Testis (tissue), 3 donors: ENCODE measurements around the gene TDRD10. TPM values are rescaled to one million over a fixed set of nuclear protein-coding genes. Genes with fewer than 3 reads are reported as not detected.

Experiments
- DNase-seq: peaks from one replicate; pipeline ENCODE4 v3.0.0-alpha.2; 2019
- H3K27ac ChIP-seq, 2 donors: fragments of 200-600 bp; sonication (generic); one replicate each; pipeline ENCODE4 v1.5.1; 2019
- H3K27me3 ChIP-seq: fragments of 200-600 bp; sonication (generic); one replicate; pipeline ENCODE4 v1.5.1; 2019
- H3K36me3 ChIP-seq: fragments of 200-600 bp; sonication (generic); one replicate; pipeline ENCODE4 v1.5.1; 2017; ENCODE audit warnings: low read depth; ENCODE audit errors: missing control alignments
- H3K4me1 ChIP-seq: fragments of 200-600 bp; sonication (generic); one replicate; pipeline ENCODE4 v1.5.1; 2019
- H3K4me3 ChIP-seq, 2 donors: fragments of 200-600 bp; sonication (generic); one replicate each; pipeline ENCODE4 v1.5.1; 2017 to 2019
- H3K9me3 ChIP-seq: fragments of 200-600 bp; sonication (generic); one replicate; pipeline ENCODE4 v1.5.1; 2017
- CTCF ChIP-seq, 3 experiments: fragments of 450-650 bp in 2 of 3; fragments of 200-600 bp in 1 of 3; sonication (generic) in 1 of 3; IDR thresholded peaks; one replicate each; pipeline ENCODE4 v1.5.1; 2016 to 2019; ENCODE audit warnings: antibody characterized with exemption in 3 of 3, mild to moderate bottlenecking in 2 of 3, moderate library complexity in 1 of 3
- POLR2A ChIP-seq: fragments of 450-650 bp; IDR thresholded peaks from one replicate; pipeline ENCODE4 v1.6.1; 2017; ENCODE audit warnings: antibody characterized with exemption, mild to moderate bottlenecking, moderate library complexity
- WGBS, 2 donors: methylation state at CpG; one replicate each; pipeline ENCODE4 v1.1.5; 2018; 5-methylcytosine and 5-hydroxymethylcytosine counted together
- intact Hi-C: fragments of 100-400 bp; cut with DNase I; formaldehyde crosslinking; loops from one replicate; pipeline ENCODE4 v1.15.1; 2023; ENCODE audit warnings: low total_unique reads
- polyA plus RNA-seq: library from polyadenylated mRNA; stranded (reverse); fragments of 350-450 nt; fragmentation: Illumina TruSeq; extraction: RNeasy Lipid Tissue Mini Kit (QIAGEN cat#74804); gene quantifications from one replicate; pipeline ENCODE4 v1.2.3, GENCODE V29; 2014; ENCODE audit warnings: low read depth, low replicate concordance; ENCODE audit not compliant: insufficient read depth
- total RNA-seq, 2 donors: library from RNA; depleted of rRNA; stranded (reverse); fragments of >200 nt; gene quantifications; one replicate each; pipeline ENCODE4 v1.2.3, GENCODE V29; 2016

Gene TDRD10
- total and polyA plus RNA-seq, 3 donors from 2014 or later = 50.9 to 123 (median 60.3) TPM

GRCh38 chr1:154571244-154571963, 69.4 kb downstream of the TDRD10 start:
- Histone ChIP-seq H3K4me1 (peaks cover 6% of the 10 kb centered on the region), H3K4me3 (peak overlapping the region in 1 of 2 donors; percentile 17), H3K9me3 (no peaks in the 10 kb centered on the region), H3K27me3 (no peaks in the 10 kb centered on the region), H3K36me3 (no peaks in the 10 kb centered on the region), H3K27ac (no peak overlapping the region)
- intact Hi-C loops = no loop called here
- 76 to 85% methylated on average over 45 to 59 of the region's 59 CpGs for WGBS, 2 donors
- DNase-seq = no peak
- TF ChIP-seq CTCF (IDR thresholded peaks at IDR 0.05) = no peak
- TF ChIP-seq POLR2A = no peak

GRCh38 chr1:154571964-154572288, 69.9 kb downstream of the TDRD10 start:
- Histone ChIP-seq H3K9me3 (no peaks in the 10 kb centered on the region), H3K27me3 (no peaks in the 10 kb centered on the region), H3K4me1 (peaks cover 6% of the 10 kb centered on the region), H3K4me3 (peak overlapping the region in 1 of 2 donors; percentile 17), H3K27ac (no peak overlapping the region), H3K36me3 (no peaks in the 10 kb centered on the region)
- DNase-seq = no peak
- WGBS, 2 donors = 70 to 83% methylated on average over 9 to 29 of the region's 29 CpGs
- TF ChIP-seq CTCF (IDR thresholded peaks at IDR 0.05) = no peak
- no peak for TF ChIP-seq POLR2A
- intact Hi-C loops = no loop called here

- Histone ChIP-seq H3K9me3 (no peaks in the 10 kb centered on the region), H3K27ac (no peak overlapping the region), H3K36me3 (no peaks in the 10 kb centered on the region), H3K27me3 (no peaks in the 10 kb centered on the region), H3K4me3 (no peak overlapping the region), H3K4me1 (peaks cover 7% of the 10 kb centered on the region)
- no peak for DNase-seq
- 46 to 55% methylated on average over 3 to 10 of the region's 10 CpGs for WGBS, 2 donors
- TF ChIP-seq POLR2A (no peak), CTCF (IDR thresholded peaks at IDR 0.05) (no peak)
- intact Hi-C loops = no loop called here
These were observed 70.6 kb downstream of the TDRD10 start for GRCh38 chr1:154572468-154573167.

- intact Hi-C loops = no loop called here
- H3K4me1 ChIP-seq = peaks cover 9% of the 10 kb centered on the region
- H3K36me3 ChIP-seq = no peaks in the 10 kb centered on the region
- WGBS, 2 donors = 80 to 93% methylated on average over 2 to 3 of the region's 3 CpGs
- H3K9me3 ChIP-seq = no peaks in the 10 kb centered on the region
- no peak overlapping the region for H3K4me3 ChIP-seq
- no peak overlapping the region for H3K27ac ChIP-seq
- H3K27me3 ChIP-seq = no peaks in the 10 kb centered on the region
- no peak for DNase-seq
- no peak for TF ChIP-seq CTCF (IDR thresholded peaks at IDR 0.05)
- TF ChIP-seq POLR2A = no peak
These were observed 71.1 kb downstream of the TDRD10 start for GRCh38 chr1:154573168-154573510.
